GM21528 (cell line): ENCODE measurements around the gene EIF4ENIF1.
"Not testable (repeated sequence)": the region's sequence is repeated elsewhere in the genome, so short reads cannot be mapped to it uniquely, and the experiment has no call there.

Experiments used
- ATAC-seq: cut with Tn5 transposase; IDR thresholded peaks from one replicate; pipeline ENCODE4 v1.9.1; 2021; ENCODE audit warnings: mild to moderate bottlenecking, moderate library complexity; ENCODE audit not compliant: unreplicated experiment, low FRiP score

The EIF4ENIF1 gene

GRCh38 chr22:31496007-31496734 lies 6.5 kb upstream of the EIF4ENIF1 start, which contains the start of gene SFI1:
SFI1 (plus strand) TSS chr22:31496536; CDS start chr22:31508285, 11,749 bp downstream.
- peak; percentile 77 for ATAC-seq

GRCh38 chr22:31495343-31495742 lies 5.7 kb upstream of the EIF4ENIF1 start:
- ATAC-seq = no peak

GRCh38 chr22:31493355-31493754 lies 3.7 kb upstream of the EIF4ENIF1 start:
- not testable (repeated sequence) for ATAC-seq

- no peak for ATAC-seq
These were observed 2.5 kb upstream of the EIF4ENIF1 start for GRCh38 chr22:31492151-31492550.

- ATAC-seq = no peak
These were observed 1.7 kb upstream of the EIF4ENIF1 start for GRCh38 chr22:31491218-31491962.

GRCh38 chr22:31490496-31490925 lies 869 bp upstream of the EIF4ENIF1 start:
- peak; percentile 62 for ATAC-seq

- peak; percentile 22 for ATAC-seq
These were observed 539 bp downstream of the EIF4ENIF1 start for GRCh38 chr22:31488988-31489617.

- ATAC-seq = no peak
These were observed 1.2 kb downstream of the EIF4ENIF1 start for GRCh38 chr22:31488346-31488883.

- ATAC-seq = no peak
These were observed 2.7 kb downstream of the EIF4ENIF1 start for GRCh38 chr22:31486951-31487350.

- not testable (repeated sequence) for ATAC-seq
These were observed 3.3 kb downstream of the EIF4ENIF1 start for GRCh38 chr22:31486369-31486768.

- not testable (repeated sequence) for ATAC-seq
These were observed 7.2 kb downstream of the EIF4ENIF1 start for GRCh38 chr22:31482470-31482869.

GRCh38 chr22:31481129-31481528 lies 8.5 kb downstream of the EIF4ENIF1 start:
- no peak for ATAC-seq

GRCh38 chr22:31477329-31477728 lies 12.3 kb downstream of the EIF4ENIF1 start:
- no peak for ATAC-seq

GRCh38 chr22:31475800-31476199 lies 13.8 kb downstream of the EIF4ENIF1 start:
- ATAC-seq = no peak

- ATAC-seq = no peak
These were observed 14.9 kb downstream of the EIF4ENIF1 start for GRCh38 chr22:31474743-31475142.

GRCh38 chr22:31465307-31465706 lies 24.3 kb downstream of the EIF4ENIF1 start:
- no peak for ATAC-seq

- ATAC-seq = no peak
These were observed 27.9 kb downstream of the EIF4ENIF1 start for GRCh38 chr22:31461699-31462098.

- ATAC-seq = no peak
These were observed 37.7 kb downstream of the EIF4ENIF1 start for GRCh38 chr22:31451709-31452571.

- no peak for ATAC-seq
These were observed 40.1 kb downstream of the EIF4ENIF1 start for GRCh38 chr22:31449506-31449905.

- no peak for ATAC-seq
These were observed 41.3 kb downstream of the EIF4ENIF1 start for GRCh38 chr22:31448382-31448781.
